ENCODE results near the gene RAPGEFL1.
A peak's percentile ranks its signal among the peaks of the same experiment; 100 is the strongest.
"Not testable (repeated sequence)": the region's sequence is repeated elsewhere in the genome, so short reads cannot be mapped to it uniquely, and the experiment has no call there.

RAPGEFL1 gene

GRCh38 chr17:40177275-40177874 is at the start of gene RAPGEFL1:
Gene RAPGEFL1 (plus strand): TSS chr17:40177470. CDS start chr17:40177862, 392 bp downstream.
- no peaks in the 10 kb centered on the region for H3K27me3 ChIP-seq (ENCODE audit: insufficient read depth, low read length)
- H3K4me1 ChIP-seq (ENCODE audit: insufficient read depth, low read length) = peaks cover 6% of the 10 kb centered on the region; the same call in 1 of the 2 replicates
- H3K9ac ChIP-seq (ENCODE audit: low read depth, low read length) = peak within 1 kb of the TSS; percentile 30; the same call in 1 of the 2 replicates
- H3K4me3 ChIP-seq (ENCODE audit: low read length) = peak within 1 kb of the TSS; percentile 64
- no peaks in the 10 kb centered on the region for H3K9me3 ChIP-seq (ENCODE audit: insufficient read depth, low read depth, low read length)
- no peak within 1 kb of the TSS for H3K27ac ChIP-seq (ENCODE audit: low read length)
- peaks cover 37% of the 10 kb centered on the region for H3K36me3 ChIP-seq (ENCODE audit: insufficient read depth, low read depth, low read length)

DNA sequence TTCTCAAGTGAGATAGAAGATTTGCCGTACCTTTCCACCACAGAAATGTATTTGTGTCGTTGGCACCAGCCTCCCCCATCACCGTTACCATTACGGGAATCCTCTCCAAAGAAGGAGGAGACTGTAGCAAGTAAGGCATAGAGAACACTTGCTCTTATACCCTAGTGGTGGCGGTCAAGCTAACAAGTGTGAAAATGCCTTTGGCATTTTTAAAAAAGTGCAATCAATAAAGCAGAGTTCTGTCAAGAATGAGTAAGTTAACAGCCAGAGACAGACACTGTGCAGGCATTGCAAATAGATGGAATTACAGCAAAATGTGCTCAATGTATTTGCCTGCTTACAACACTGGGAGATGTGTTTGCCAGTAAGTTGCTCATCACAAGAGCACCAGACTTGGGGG is 47.8 kb upstream of the RAPGEFL1 start:
- Histone ChIP-seq H3K27ac (ENCODE audit: low read length) (no peak overlapping the region), H3K4me1 (ENCODE audit: insufficient read depth, low read length) (no peaks in the 10 kb centered on the region), H3K9ac (ENCODE audit: low read depth, low read length) (no peak overlapping the region), H3K9me3 (ENCODE audit: insufficient read depth, low read depth, low read length) (no peaks in the 10 kb centered on the region), H3K4me3 (ENCODE audit: low read length) (no peak overlapping the region), H3K27me3 (ENCODE audit: insufficient read depth, low read length) (no peaks in the 10 kb centered on the region), H3K36me3 (ENCODE audit: insufficient read depth, low read depth, low read length) (peaks cover 95% of the 10 kb centered on the region)

GRCh38 chr17:40130352-40131042 is 46.8 kb upstream of the RAPGEFL1 start:
- peaks cover 99% of the 10 kb centered on the region for H3K36me3 ChIP-seq (ENCODE audit: insufficient read depth, low read depth, low read length)
- no peak overlapping the region for H3K9ac ChIP-seq (ENCODE audit: low read depth, low read length)
- H3K9me3 ChIP-seq (ENCODE audit: insufficient read depth, low read depth, low read length) = no peaks in the 10 kb centered on the region
- H3K27ac ChIP-seq (ENCODE audit: low read length) = no peak overlapping the region
- H3K4me3 ChIP-seq (ENCODE audit: low read length) = no peak overlapping the region
- H3K4me1 ChIP-seq (ENCODE audit: insufficient read depth, low read length) = no peaks in the 10 kb centered on the region
- no peaks in the 10 kb centered on the region for H3K27me3 ChIP-seq (ENCODE audit: insufficient read depth, low read length)

DNA sequence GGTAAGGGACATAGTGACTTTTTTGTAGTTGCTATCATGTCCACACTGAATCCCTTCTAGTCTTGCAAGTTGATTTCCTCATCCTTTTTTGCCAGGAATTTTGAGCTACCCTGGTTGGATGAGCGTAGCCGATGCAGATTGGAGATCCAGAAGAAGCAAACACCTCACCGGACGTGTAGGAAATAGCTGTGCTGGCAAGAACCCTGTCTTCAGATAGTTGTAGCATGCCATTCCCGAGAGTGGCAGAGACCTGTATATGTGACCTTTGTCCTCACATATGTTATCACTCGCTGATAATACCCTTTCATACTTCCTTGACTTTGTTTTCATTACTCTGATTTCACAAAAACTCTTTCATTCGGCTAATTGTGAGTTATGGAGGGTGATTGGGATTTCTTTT is 43.1 kb upstream of the RAPGEFL1 start:
- Histone ChIP-seq H3K27ac (ENCODE audit: low read length) (no peak overlapping the region), H3K36me3 (ENCODE audit: insufficient read depth, low read depth, low read length) (peaks cover 84% of the 10 kb centered on the region), H3K4me3 (ENCODE audit: low read length) (no peak overlapping the region), H3K27me3 (ENCODE audit: insufficient read depth, low read length) (no peaks in the 10 kb centered on the region), H3K4me1 (ENCODE audit: insufficient read depth, low read length) (no peaks in the 10 kb centered on the region), H3K9me3 (ENCODE audit: insufficient read depth, low read depth, low read length) (no peaks in the 10 kb centered on the region), H3K9ac (ENCODE audit: low read depth, low read length) (no peak overlapping the region)

DNA sequence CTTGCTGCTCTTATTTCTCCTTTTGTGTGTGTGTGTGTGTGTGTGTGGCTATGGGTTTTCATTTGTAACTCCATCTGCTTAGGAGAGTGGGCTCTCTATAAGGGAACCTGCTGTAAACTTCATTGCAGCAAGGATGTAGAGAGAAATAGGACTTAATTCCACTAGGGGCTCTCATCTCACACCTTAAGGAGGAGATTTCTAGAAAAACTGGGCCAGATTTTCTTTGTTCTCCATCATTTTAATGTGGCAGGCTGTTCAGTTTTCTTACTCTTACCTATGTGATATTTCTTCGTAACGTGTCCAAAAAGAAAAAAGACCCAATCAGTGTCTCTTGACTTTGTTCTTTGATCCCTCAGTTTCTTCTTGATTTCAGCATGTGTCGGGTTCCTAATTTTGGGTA is 41.5 kb upstream of the RAPGEFL1 start:
- no peaks in the 10 kb centered on the region for H3K4me1 ChIP-seq (ENCODE audit: insufficient read depth, low read length)
- no peak overlapping the region for H3K4me3 ChIP-seq (ENCODE audit: low read length)
- no peaks in the 10 kb centered on the region for H3K9me3 ChIP-seq (ENCODE audit: insufficient read depth, low read depth, low read length)
- no peaks in the 10 kb centered on the region for H3K27me3 ChIP-seq (ENCODE audit: insufficient read depth, low read length)
- peaks cover 68% of the 10 kb centered on the region for H3K36me3 ChIP-seq (ENCODE audit: insufficient read depth, low read depth, low read length)
- H3K27ac ChIP-seq (ENCODE audit: low read length) = no peak overlapping the region
- no peak overlapping the region for H3K9ac ChIP-seq (ENCODE audit: low read depth, low read length)

GRCh38 chr17:40139566-40140058 is 37.7 kb upstream of the RAPGEFL1 start:
- peak overlapping the region; percentile 85 for H3K9ac ChIP-seq (ENCODE audit: low read depth, low read length)
- no peaks in the 10 kb centered on the region for H3K9me3 ChIP-seq (ENCODE audit: insufficient read depth, low read depth, low read length)
- H3K4me1 ChIP-seq (ENCODE audit: insufficient read depth, low read length) = peaks cover 4% of the 10 kb centered on the region; the same call in 1 of the 2 replicates
- H3K36me3 ChIP-seq (ENCODE audit: insufficient read depth, low read depth, low read length) = peaks cover 49% of the 10 kb centered on the region
- peak overlapping the region; percentile 54 for H3K27ac ChIP-seq (ENCODE audit: low read length)
- no peaks in the 10 kb centered on the region for H3K27me3 ChIP-seq (ENCODE audit: insufficient read depth, low read length)
- H3K4me3 ChIP-seq (ENCODE audit: low read length) = peak overlapping the region; percentile 77

GRCh38 chr17:40143166-40143565 is 34.1 kb upstream of the RAPGEFL1 start:
- H3K27ac ChIP-seq (ENCODE audit: low read length); H3K9me3 ChIP-seq (ENCODE audit: insufficient read depth, low read depth, low read length); H3K27me3 ChIP-seq (ENCODE audit: insufficient read depth, low read length); H3K9ac ChIP-seq (ENCODE audit: low read depth, low read length); H3K4me3 ChIP-seq (ENCODE audit: low read length); H3K4me1 ChIP-seq (ENCODE audit: insufficient read depth, low read length): not testable (repeated sequence)
- peaks cover 49% of the 10 kb centered on the region for H3K36me3 ChIP-seq (ENCODE audit: insufficient read depth, low read depth, low read length)

- H3K4me3 ChIP-seq (ENCODE audit: low read length) = no peak overlapping the region
- H3K9ac ChIP-seq (ENCODE audit: low read depth, low read length) = no peak overlapping the region
- no peak overlapping the region for H3K27ac ChIP-seq (ENCODE audit: low read length)
- H3K4me1 ChIP-seq (ENCODE audit: insufficient read depth, low read length) = peaks cover 4% of the 10 kb centered on the region; the same call in 1 of the 2 replicates
- H3K36me3 ChIP-seq (ENCODE audit: insufficient read depth, low read depth, low read length) = peaks cover 73% of the 10 kb centered on the region
- H3K27me3 ChIP-seq (ENCODE audit: insufficient read depth, low read length) = no peaks in the 10 kb centered on the region
- no peaks in the 10 kb centered on the region for H3K9me3 ChIP-seq (ENCODE audit: insufficient read depth, low read depth, low read length)
These were observed 31.8 kb upstream of the RAPGEFL1 start for GRCh38 chr17:40145476-40145875.

- Histone ChIP-seq H3K9me3 (ENCODE audit: insufficient read depth, low read depth, low read length) (no peaks in the 10 kb centered on the region), H3K4me1 (ENCODE audit: insufficient read depth, low read length) (no peaks in the 10 kb centered on the region), H3K36me3 (ENCODE audit: insufficient read depth, low read depth, low read length) (peaks cover 81% of the 10 kb centered on the region), H3K27ac (ENCODE audit: low read length) (no peak overlapping the region), H3K9ac (ENCODE audit: low read depth, low read length) (no peak overlapping the region), H3K27me3 (ENCODE audit: insufficient read depth, low read length) (no peaks in the 10 kb centered on the region), H3K4me3 (ENCODE audit: low read length) (no peak overlapping the region)
These were observed 28.7 kb upstream of the RAPGEFL1 start for GRCh38 chr17:40148527-40148926.

DNA sequence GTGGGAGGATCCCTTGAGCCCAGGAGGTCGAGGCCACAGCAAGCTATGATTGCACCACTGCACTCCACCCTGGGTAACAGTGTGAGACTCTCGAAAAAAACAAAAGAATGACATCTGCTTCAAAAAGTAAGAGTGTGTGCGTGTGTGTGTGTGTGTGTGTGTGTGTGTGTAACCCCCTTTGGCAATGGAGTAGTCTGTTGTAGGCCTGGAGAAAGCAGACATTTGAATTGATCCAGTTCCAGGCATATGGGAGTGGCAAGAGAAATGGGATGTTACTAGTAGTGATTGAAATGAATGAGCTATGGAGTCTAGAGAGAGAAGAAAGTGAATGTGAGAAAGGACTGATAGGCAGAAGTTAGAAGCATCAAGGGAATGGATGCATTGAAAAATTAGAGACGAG is 27.0 kb upstream of the RAPGEFL1 start:
- Histone ChIP-seq H3K27ac (ENCODE audit: low read length) (no peak overlapping the region), H3K9ac (ENCODE audit: low read depth, low read length) (no peak overlapping the region), H3K9me3 (ENCODE audit: insufficient read depth, low read depth, low read length) (no peaks in the 10 kb centered on the region), H3K4me1 (ENCODE audit: insufficient read depth, low read length) (no peaks in the 10 kb centered on the region), H3K36me3 (ENCODE audit: insufficient read depth, low read depth, low read length) (peaks cover 94% of the 10 kb centered on the region), H3K4me3 (ENCODE audit: low read length) (no peak overlapping the region), H3K27me3 (ENCODE audit: insufficient read depth, low read length) (no peaks in the 10 kb centered on the region)

DNA sequence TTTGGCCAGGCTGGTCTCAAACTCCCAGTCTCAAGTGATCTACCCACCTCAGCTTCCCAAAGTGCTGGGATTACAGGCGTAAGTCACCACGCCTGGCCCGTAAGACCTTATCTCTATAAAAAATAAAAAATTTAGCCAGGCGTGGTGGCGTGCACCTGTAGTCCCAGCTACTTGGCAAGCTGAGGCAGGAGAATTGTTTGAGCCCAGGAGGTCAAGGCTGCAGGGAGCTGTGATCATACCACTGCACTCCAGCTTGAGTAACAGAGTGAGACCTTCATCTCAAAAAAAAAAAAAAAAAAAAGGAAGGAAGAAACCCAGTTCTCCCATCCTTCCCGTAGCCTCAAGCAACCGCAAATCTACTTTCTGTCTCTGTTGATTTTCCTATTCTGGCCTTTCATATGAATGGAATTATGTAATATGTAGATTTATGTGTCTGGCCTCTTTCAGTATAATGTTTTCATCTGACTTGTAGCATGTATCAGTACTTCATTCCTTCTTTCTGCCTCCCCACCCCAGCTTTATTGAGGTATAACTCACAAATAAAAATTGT is 25.8 kb upstream of the RAPGEFL1 start:
- peaks cover 92% of the 10 kb centered on the region for H3K36me3 ChIP-seq (ENCODE audit: insufficient read depth, low read depth, low read length)
- no peaks in the 10 kb centered on the region for H3K4me1 ChIP-seq (ENCODE audit: insufficient read depth, low read length)
- no peak overlapping the region for H3K4me3 ChIP-seq (ENCODE audit: low read length)
- H3K9me3 ChIP-seq (ENCODE audit: insufficient read depth, low read depth, low read length) = no peaks in the 10 kb centered on the region
- H3K27me3 ChIP-seq (ENCODE audit: insufficient read depth, low read length) = no peaks in the 10 kb centered on the region
- no peak overlapping the region for H3K27ac ChIP-seq (ENCODE audit: low read length)
- no peak overlapping the region for H3K9ac ChIP-seq (ENCODE audit: low read depth, low read length)

Measured in iPS-20b (cell line).